ENCODE measurements around the gene PLXNA4.

The PLXNA4 gene

DNA sequence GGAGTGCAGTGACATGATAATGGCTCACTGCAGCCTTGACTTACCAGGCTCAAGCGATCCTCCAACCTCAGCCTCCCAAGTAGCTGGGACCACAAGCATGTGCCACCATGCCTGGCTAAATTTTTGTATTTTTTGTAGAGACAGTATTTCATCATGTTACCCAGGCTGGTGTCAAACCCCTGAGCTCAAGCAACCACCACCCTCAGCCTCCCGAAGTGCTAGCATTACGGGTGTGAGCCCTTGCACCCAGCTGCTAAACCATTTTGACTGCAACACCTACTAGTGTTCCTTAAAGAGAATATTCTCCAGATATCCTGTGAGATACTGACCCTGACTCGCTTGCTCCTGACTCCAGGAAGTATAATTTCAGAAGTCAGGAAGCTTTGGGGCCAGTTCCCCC is 85.8 kb downstream of the PLXNA4 start:
- TF ChIP-seq, protein P1, sequence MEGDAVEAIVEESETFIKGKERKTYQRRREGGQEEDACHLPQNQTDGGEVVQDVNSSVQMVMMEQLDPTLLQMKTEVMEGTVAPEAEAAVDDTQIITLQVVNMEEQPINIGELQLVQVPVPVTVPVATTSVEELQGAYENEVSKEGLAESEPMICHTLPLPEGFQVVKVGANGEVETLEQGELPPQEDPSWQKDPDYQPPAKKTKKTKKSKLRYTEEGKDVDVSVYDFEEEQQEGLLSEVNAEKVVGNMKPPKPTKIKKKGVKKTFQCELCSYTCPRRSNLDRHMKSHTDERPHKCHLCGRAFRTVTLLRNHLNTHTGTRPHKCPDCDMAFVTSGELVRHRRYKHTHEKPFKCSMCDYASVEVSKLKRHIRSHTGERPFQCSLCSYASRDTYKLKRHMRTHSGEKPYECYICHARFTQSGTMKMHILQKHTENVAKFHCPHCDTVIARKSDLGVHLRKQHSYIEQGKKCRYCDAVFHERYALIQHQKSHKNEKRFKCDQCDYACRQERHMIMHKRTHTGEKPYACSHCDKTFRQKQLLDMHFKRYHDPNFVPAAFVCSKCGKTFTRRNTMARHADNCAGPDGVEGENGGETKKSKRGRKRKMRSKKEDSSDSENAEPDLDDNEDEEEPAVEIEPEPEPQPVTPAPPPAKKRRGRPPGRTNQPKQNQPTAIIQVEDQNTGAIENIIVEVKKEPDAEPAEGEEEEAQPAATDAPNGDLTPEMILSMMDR (IDR thresholded peaks at IDR 0.05; ENCODE audit: low read depth, low read length, missing control alignments): no peak
- Histone ChIP-seq H3K4me3 (ENCODE audit: low read depth, low read length) (no peak overlapping the region), H3K27ac (no peak overlapping the region), H3K36me3 (replicated peaks) (no peaks in the 10 kb centered on the region), H3K27me3 (replicated peaks) (no peaks in the 10 kb centered on the region)
- DNase-seq: no peak
- in situ Hi-C loops (cut with HindIII; ENCODE audit: low pct_ligation_motif_present, low sequenced_read_pairs): no loop called here

DNA sequence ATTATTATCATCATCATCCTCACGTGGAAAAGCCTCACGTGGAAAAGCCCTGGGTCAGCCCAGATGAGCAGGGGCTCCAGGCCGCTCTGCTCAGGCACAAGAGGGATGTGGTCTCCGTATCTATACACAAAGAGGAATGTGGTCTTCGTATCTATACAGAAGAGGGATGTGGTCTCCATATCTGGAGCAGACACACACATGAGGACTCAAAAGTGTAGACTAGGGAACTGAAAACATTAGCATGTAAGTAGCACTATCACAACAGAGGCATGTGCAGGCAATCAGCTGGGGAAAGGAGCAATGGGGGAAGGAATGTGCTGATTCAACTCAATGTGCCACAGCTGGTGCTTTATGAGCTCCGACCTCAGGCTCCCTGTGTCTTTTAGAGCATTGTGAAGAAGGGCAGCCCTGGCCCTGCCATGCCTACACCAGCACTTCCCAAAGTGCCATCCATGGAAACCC is 86.5 kb downstream of the PLXNA4 start:
- TF ChIP-seq, protein P1 (IDR thresholded peaks at IDR 0.05; ENCODE audit: low read depth, low read length, missing control alignments): no peak
- in situ Hi-C loops (cut with HindIII; ENCODE audit: low pct_ligation_motif_present, low sequenced_read_pairs): no loop called here
- Histone ChIP-seq H3K4me3 (ENCODE audit: low read depth, low read length) (no peak overlapping the region), H3K27ac (no peak overlapping the region), H3K27me3 (replicated peaks) (no peaks in the 10 kb centered on the region), H3K36me3 (replicated peaks) (no peaks in the 10 kb centered on the region)
- no peak for DNase-seq

DNA sequence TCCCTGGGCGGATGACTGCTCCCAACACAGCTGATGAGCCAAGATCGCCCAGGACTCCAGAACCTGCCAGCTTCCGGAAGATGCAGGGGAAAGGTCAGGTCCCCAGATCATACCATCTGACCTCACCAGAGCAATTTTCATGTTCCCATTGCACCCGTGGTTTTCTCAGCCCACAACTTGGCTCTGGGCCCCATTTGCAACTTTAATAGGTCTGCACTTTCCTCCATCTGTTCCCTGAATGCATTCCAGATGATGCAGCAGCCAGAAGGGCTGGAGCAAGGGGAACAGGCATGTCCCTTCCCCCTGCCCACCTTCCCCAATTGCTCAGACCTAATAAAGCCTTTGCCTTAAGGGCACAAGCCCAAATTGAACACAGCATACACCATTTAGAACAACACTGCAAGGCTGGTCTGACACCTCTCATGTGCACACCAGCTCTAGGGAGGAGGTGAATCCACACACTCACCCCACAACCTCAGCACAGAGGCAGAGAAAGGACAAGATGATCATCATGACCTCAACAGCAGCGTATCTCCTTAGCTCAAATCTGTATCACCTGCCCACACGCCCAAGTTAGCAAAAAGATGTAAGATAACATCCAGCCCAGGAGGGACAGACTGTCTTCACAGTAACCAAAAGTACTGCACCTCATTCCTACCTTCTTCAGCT is 87.5 kb downstream of the PLXNA4 start:
- no peak for DNase-seq

DNA sequence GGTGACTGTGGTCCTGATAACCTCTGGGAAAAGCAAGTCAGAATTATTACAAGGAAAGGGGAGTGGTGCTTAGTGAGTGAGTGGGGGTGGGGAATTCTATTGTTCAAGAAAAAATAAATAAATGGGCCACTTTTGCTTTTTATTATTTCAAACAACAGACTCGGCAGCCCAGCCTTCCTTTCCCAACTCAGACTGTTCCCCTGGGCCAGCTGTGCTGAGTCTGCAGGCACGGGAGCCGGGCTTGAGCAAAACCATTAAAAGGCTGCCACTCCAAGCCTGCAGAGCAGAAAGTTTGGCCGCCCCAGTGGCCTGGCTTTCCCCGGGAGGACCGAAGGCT is 90.0 kb downstream of the PLXNA4 start:
- in situ Hi-C loops (cut with HindIII; ENCODE audit: low pct_ligation_motif_present, low sequenced_read_pairs): no loop called here
- Histone ChIP-seq H3K4me3 (ENCODE audit: low read depth, low read length) (no peak overlapping the region), H3K36me3 (replicated peaks) (no peaks in the 10 kb centered on the region), H3K27ac (no peak overlapping the region), H3K27me3 (replicated peaks) (no peaks in the 10 kb centered on the region)
- TF ChIP-seq, protein P1 (IDR thresholded peaks at IDR 0.05; ENCODE audit: low read depth, low read length, missing control alignments): no peak
- DNase-seq: no peak

More for the DNA sequence above, 87.5 kb downstream of the PLXNA4 start:
- H3K36me3 ChIP-seq (replicated peaks): no peaks in the 10 kb centered on the region
- H3K27me3 ChIP-seq (replicated peaks): no peaks in the 10 kb centered on the region
- H3K4me3 ChIP-seq (ENCODE audit: low read depth, low read length): no peak overlapping the region
- TF ChIP-seq, protein P1 (IDR thresholded peaks at IDR 0.05; ENCODE audit: low read depth, low read length, missing control alignments): no peak
- in situ Hi-C loops (cut with HindIII; ENCODE audit: low pct_ligation_motif_present, low sequenced_read_pairs): no loop called here
- H3K27ac ChIP-seq: no peak overlapping the region

DNA sequence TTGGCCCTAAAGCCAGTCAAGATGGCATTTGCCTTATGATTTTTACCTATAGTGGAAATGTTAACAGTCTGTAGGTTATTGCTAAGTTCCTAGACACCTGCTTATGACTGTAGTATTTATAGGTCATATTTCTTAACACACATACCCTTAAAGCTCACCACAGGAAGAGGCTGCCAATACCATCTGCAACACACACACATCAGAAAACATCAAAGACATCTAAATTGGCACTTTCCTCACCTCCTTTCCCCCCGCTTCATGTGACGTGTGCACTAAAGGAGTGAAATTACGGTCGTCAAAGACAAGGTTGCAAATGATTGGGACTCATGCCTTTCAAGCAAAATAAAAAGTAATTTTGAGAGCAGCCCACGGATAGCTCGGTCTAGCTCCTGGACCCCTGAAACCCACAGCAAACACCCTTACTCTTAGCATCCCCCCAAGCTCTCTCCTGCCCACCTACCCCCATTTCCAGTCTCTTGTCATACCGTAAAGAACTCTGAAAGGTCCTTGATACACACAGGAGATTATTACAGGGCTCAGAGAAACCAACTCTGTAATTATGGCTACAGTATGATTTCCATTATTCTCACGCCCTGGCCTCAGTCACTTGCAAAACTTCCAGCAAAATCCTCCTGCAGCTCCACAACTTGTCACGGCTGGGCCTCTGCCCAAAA is 90.5 kb downstream of the PLXNA4 start:
- in situ Hi-C loops (cut with HindIII; ENCODE audit: low pct_ligation_motif_present, low sequenced_read_pairs): no loop called here

More for the DNA sequence above, 90.5 kb downstream of the PLXNA4 start:
- Histone ChIP-seq H3K27ac (no peak overlapping the region), H3K36me3 (replicated peaks) (no peaks in the 10 kb centered on the region), H3K4me3 (ENCODE audit: low read depth, low read length) (no peak overlapping the region), H3K27me3 (replicated peaks) (no peaks in the 10 kb centered on the region)
- no peak for DNase-seq
- TF ChIP-seq, protein P1 (IDR thresholded peaks at IDR 0.05; ENCODE audit: low read depth, low read length, missing control alignments): no peak

Measured in brain microvascular endothelial cell (primary cell).